OCI-LY3 (cell line): ENCODE data around the gene FES.
"Not testable (repeated sequence)": the region's sequence is repeated elsewhere in the genome, so short reads cannot be mapped to it uniquely, and the experiment has no call there.

Experiments
- CTCF ChIP-seq: fragments of 200-600, 300-600 bp; sonication (generic); IDR thresholded peaks from 2 replicates; pipeline ENCODE4 v1.5.1; 2014; ENCODE audit warnings: antibody characterized with exemption, low read length, low read depth
- EZH2phosphoT487 ChIP-seq: fragments of 200-600 bp; shearing (Covaris generic); IDR thresholded peaks from 2 replicates; pipeline ENCODE4 v1.6.1; 2018; ENCODE audit warnings: antibody characterized with exemption, mixed run types, low read depth

GRCh38 chr15:90897131-90897655, 12.9 kb downstream of the FES start:
- TF ChIP-seq CTCF, EZH2phosphoT487: not testable (repeated sequence)
